ENCODE measurements around the gene PCDHB14. TPM values are rescaled to one million over a fixed set of nuclear protein-coding genes. Genes with fewer than 3 reads are reported as not detected.
"Not testable (repeated sequence)": the region's sequence is repeated elsewhere in the genome, so short reads cannot be mapped to it uniquely, and the experiment has no call there.

The PCDHB14 gene
- total RNA-seq, 1 experiment from 2014 or later: 0.80 TPM

GRCh38 chr5:141199359-141200235 lies 23.5 kb upstream of the PCDHB14 start, which contains the start of gene PCDHB11:
PCDHB11 (plus strand) TSS chr5:141199627; CDS start chr5:141199775, 148 bp downstream.
- DNase-seq (ENCODE audit: low read depth, low spot score) (peak; percentile 32), ATAC-seq (peak; percentile 94)
- BruUV-seq (replicated peaks): no TSS peak
- H3K27me3 ChIP-seq (ENCODE audit: control insufficient read depth, insufficient read depth, low read length): no peaks in the 10 kb centered on the region; the same call in 1 of the 2 replicates
- H3K4me3 ChIP-seq (ENCODE audit: low read depth in 2 of 2, low read length in 2 of 2): peak within 1 kb of the TSS; percentile 41 to 65
- ChIA-PET CTCF (interaction anchor here (0.6 to 2.0 kb wide), 8 partner anchors 9 to 364 kb away, joined by 3 to 8 read pairs (median 5); partner anchors contain the start of genes PCDHB12, PCDHB14, PCDHB2 and PCDHB8), POLR2A (interaction anchor here (0.5 kb wide), 1 partner anchor 46 kb away, joined by 7 read pairs; no protein-coding TSS in a partner anchor)
- TF ChIP-seq POLR2AphosphoS5 (IDR thresholded peaks at IDR 0.05; ENCODE audit: low read depth, low read length) (no peak), CTCF (IDR thresholded peaks at IDR 0.05) (peak; percentile 81)
- in situ Hi-C loops (cut with HindIII; ENCODE audit: low pct_unique_long_range_greater_than_20kb, low sequenced_read_pairs): loop anchor here (25.0 kb wide), 2 partner anchors 112 to 138 kb away; partner anchors contain the start of genes PCDHB2, PCDHGA1, PCDHGA2 and PCDHGA3
- no peak within 1 kb of the TSS for H3K27ac ChIP-seq (ENCODE audit: low read length)
- H3K4me1 ChIP-seq (ENCODE audit: control insufficient read depth, insufficient read depth, low read length): no peaks in the 10 kb centered on the region
- H3K9me3 ChIP-seq (ENCODE audit: control insufficient read depth, insufficient read depth, low read depth, low read length): peaks cover 16% of the 10 kb centered on the region; the same call in 1 of the 2 replicates
- H3K36me3 ChIP-seq (ENCODE audit: control insufficient read depth, insufficient read depth, low read length): no peaks in the 10 kb centered on the region
- intact Hi-C loops (cut with micrococcal nuclease; ENCODE audit: unreplicated experiment): no loop called here

- H3K9me3 ChIP-seq (ENCODE audit: control insufficient read depth, insufficient read depth, low read depth, low read length); in situ Hi-C loops (cut with HindIII; ENCODE audit: low pct_unique_long_range_greater_than_20kb, low sequenced_read_pairs); H3K36me3 ChIP-seq (ENCODE audit: control insufficient read depth, insufficient read depth, low read length); H3K27me3 ChIP-seq (ENCODE audit: control insufficient read depth, insufficient read depth, low read length); intact Hi-C loops (cut with micrococcal nuclease; ENCODE audit: unreplicated experiment); CTCF ChIA-PET; H3K4me1 ChIP-seq (ENCODE audit: control insufficient read depth, insufficient read depth, low read length); BruUV-seq (replicated peaks); DNase-seq (ENCODE audit: low read depth, low spot score); H3K4me3 ChIP-seq (ENCODE audit: low read depth in 2 of 2, low read length in 2 of 2); ATAC-seq; H3K27ac ChIP-seq (ENCODE audit: low read length); POLR2A ChIA-PET: not testable (repeated sequence)
Measured at GRCh38 chr5:141201126-141201525, 22.0 kb upstream of the PCDHB14 start.

GRCh38 chr5:141201646-141202045 lies 21.5 kb upstream of the PCDHB14 start:
- in situ Hi-C loops (cut with HindIII; ENCODE audit: low pct_unique_long_range_greater_than_20kb, low sequenced_read_pairs); POLR2A ChIA-PET; H3K9me3 ChIP-seq (ENCODE audit: control insufficient read depth, insufficient read depth, low read depth, low read length); ATAC-seq; BruUV-seq (replicated peaks); CTCF ChIA-PET; H3K4me1 ChIP-seq (ENCODE audit: control insufficient read depth, insufficient read depth, low read length); intact Hi-C loops (cut with micrococcal nuclease; ENCODE audit: unreplicated experiment); DNase-seq (ENCODE audit: low read depth, low spot score); H3K27me3 ChIP-seq (ENCODE audit: control insufficient read depth, insufficient read depth, low read length); H3K36me3 ChIP-seq (ENCODE audit: control insufficient read depth, insufficient read depth, low read length); H3K4me3 ChIP-seq (ENCODE audit: low read depth in 2 of 2, low read length in 2 of 2); H3K27ac ChIP-seq (ENCODE audit: low read length): not testable (repeated sequence)

- intact Hi-C loops (cut with micrococcal nuclease; ENCODE audit: unreplicated experiment) (loop anchor here (5.0 kb wide), 1 partner anchor 349 kb away; no protein-coding TSS in a partner anchor), in situ Hi-C loops (cut with HindIII; ENCODE audit: low pct_unique_long_range_greater_than_20kb, low sequenced_read_pairs) (no loop called here)
- Histone ChIP-seq H3K36me3 (ENCODE audit: control insufficient read depth, insufficient read depth, low read length) (no peaks in the 10 kb centered on the region), H3K27ac (ENCODE audit: low read length) (no peak within 1 kb of the TSS), H3K4me3 (ENCODE audit: low read depth in 2 of 2, low read length in 2 of 2) (no peak within 1 kb of the TSS; a peak in 1 of 4 replicates), H3K27me3 (ENCODE audit: control insufficient read depth, insufficient read depth, low read length) (peaks cover 9% of the 10 kb centered on the region), H3K9me3 (ENCODE audit: control insufficient read depth, insufficient read depth, low read depth, low read length) (no peaks in the 10 kb centered on the region), H3K4me1 (ENCODE audit: control insufficient read depth, insufficient read depth, low read length) (no peaks in the 10 kb centered on the region)
- POLR2A ChIA-PET: no interaction called here
- CTCF ChIA-PET: interaction anchor here (1.0 to 1.2 kb wide), 2 partner anchors 8 to 112 kb away, joined by 3 to 4 read pairs; partner anchors contain the start of gene TAF7
- ATAC-seq (no peak), DNase-seq (ENCODE audit: low read depth, low spot score) (no peak)
- no peak for TF ChIP-seq SIN3A (IDR thresholded peaks at IDR 0.05; ENCODE audit: borderline replicate concordance, insufficient read depth, low read depth, low read length)
- no peak for TF ChIP-seq TCF7L2 (IDR thresholded peaks at IDR 0.05; ENCODE audit: low read depth, low read length)
- TF ChIP-seq REST (IDR thresholded peaks at IDR 0.05; ENCODE audit: insufficient read depth in 1 of 2, low read depth in 2 of 2, low read length in 1 of 2): no peak
- TF ChIP-seq CTCF (IDR thresholded peaks at IDR 0.05): peak; percentile 67
- no peak for TF ChIP-seq POLR2AphosphoS5 (IDR thresholded peaks at IDR 0.05; ENCODE audit: low read depth, low read length)
- no TSS peak for BruUV-seq (replicated peaks)
Measured at GRCh38 chr5:141208478-141208877, 14.7 kb upstream of the PCDHB14 start, which contains the start of gene PCDHB12. PCDHB12 (plus strand) TSS chr5:141208719; CDS start chr5:141208908, 189 bp downstream.

All from Panc1 (cell line).